Activated CD8-positive, alpha-beta memory T cell treated with anti-CD3 and anti-CD28 coated beads for 1 hour (primary cell): Measurements from ENCODE around the gene POC1A.

ENCODE experiments used
- DNase-seq, 2 donors: peaks; one replicate each; pipeline ENCODE4 v3.0.0-alpha.2; 2020; ENCODE audit warnings: low read depth in 1 of 2; ENCODE audit errors: extremely low read depth in 1 of 2

POC1A gene

DNA sequence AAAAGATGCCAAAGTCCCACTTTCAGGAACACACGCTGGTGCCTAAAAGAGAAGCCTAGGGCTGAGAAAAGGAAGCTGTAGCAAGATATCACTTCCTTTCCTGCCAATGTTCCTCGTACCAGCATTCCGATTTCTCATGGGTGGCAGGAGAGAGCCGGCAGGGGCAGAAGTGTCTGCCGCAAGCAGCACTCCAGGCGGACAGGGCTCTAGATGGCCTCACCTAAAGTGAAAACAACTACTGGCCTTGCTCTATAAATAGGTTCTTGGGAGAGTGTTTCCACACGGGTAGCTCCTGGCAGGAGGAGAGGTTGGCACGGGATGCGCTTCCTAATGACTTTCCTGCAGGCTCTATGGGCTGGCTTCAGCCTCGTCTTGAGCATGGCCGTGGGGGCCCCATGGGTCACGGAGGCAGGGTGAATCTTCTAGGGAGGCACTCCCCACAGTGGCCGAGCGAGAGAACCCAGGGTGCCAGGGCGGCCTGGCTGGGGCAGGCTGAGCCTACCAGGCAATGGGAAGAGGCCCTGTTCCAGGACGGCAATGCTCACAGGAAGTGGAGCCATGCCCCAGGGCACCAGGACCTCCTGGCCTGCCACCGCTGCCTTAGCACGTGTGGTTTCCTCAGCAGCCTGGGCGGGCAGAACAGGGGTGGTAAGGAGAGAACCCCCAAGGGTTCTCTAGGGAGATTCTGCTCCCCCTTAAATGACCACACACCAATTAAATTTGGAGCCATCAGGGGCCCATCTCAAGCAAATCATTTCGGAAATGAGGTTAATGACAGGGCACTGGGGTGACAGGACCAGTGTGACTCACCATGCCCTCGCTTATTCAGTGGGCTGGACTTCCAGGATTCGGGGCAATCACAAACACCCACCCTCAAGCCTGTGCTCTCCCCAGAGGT lies 83.2 kb downstream of the POC1A start:
- no peak for DNase-seq

DNA sequence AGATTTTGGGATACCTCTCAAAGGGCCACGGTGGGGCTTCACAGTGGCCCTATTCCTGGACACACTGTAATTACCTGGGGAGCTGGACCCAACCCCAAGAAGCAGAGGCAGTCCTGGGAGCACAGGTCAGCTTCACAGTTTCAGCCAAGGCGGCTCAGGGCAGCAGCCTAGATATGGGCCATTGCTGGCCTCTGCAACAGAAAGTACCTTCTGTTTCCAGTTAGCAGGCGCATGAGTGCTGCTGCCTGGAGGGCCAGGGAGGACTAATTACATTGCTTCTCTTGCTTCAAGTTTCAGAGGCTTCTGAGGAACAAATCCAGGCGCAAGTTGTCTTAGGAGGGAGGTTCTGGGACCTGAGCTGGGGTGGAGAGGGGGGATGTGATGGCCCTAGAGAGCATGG lies 84.4 kb downstream of the POC1A start:
- DNase-seq, result no peak

GRCh38 chr3:52069135-52069534 lies 85.1 kb downstream of the POC1A start:
- DNase-seq, result no peak

DNA sequence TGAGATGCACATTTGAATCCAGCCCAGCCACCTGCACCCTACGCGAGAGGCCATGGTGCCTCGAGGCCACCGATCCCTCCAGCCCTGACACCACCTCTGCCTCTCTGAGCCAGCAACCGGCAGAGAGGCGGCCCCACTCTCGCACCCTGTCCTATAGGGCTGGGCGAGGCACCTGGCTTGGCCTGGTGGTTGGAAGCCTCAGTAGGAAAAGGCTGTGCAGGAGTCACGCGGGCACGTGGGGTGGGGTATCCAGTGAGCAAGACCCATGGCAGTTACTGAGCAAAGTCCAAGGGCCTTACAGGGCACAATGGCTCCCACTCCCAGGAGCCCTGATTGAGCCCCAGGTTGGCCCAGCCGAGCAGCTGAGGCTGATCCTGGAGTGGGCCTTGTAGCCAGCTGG lies 85.5 kb downstream of the POC1A start:
- no peak for DNase-seq

- DNase-seq, result no peak
Measured at GRCh38 chr3:52068055-52068571, 86.1 kb downstream of the POC1A start.

GRCh38 chr3:52067526-52067925 lies 86.7 kb downstream of the POC1A start:
- no peak for DNase-seq

- no peak for DNase-seq
Measured at GRCh38 chr3:52067046-52067445, 87.2 kb downstream of the POC1A start.

DNA sequence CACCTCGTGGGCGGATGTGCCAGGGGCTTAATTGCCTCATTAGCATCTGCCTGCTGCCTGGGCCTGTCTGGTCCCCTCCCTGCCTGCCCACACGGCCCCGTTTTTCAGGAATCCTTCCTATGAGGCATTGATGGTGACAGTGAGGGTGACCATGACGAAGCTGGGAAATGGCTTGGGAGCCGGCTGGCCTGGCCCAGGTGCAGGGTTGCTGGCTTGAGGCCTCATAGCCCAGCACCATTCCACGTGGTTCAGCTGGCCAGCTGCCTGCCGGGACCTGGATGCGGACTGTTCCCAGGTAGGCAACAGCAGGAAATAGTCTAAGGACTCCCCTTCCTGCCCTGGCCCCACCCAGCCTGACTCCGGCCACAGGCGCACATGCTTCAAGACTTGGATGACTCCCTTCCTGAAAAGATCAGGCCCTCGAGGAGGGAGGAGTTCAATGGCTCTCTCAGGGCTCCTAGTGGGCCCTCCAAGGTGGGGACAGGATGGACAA lies 88.9 kb downstream of the POC1A start:
- no peak for DNase-seq

DNA sequence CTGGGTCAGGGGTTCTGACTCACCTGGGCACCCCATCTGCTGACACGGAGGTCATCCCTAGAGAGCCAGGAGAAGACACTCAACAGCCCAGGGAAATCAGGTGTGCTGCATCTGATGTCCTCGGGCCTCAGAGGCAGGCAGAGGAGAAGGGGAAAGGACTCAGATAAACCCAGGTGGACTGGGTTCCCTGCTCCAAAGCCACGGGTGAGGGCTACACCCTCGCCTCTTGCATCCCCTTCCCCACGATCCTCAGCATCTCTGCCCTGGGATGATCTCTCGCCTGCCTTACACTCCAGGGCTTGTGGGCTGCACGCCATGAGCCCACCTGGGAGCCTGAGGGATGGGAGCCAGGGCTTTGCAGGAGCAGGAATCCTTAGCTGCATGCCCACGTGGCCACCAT lies 89.7 kb downstream of the POC1A start:
- DNase-seq, result no peak

DNA sequence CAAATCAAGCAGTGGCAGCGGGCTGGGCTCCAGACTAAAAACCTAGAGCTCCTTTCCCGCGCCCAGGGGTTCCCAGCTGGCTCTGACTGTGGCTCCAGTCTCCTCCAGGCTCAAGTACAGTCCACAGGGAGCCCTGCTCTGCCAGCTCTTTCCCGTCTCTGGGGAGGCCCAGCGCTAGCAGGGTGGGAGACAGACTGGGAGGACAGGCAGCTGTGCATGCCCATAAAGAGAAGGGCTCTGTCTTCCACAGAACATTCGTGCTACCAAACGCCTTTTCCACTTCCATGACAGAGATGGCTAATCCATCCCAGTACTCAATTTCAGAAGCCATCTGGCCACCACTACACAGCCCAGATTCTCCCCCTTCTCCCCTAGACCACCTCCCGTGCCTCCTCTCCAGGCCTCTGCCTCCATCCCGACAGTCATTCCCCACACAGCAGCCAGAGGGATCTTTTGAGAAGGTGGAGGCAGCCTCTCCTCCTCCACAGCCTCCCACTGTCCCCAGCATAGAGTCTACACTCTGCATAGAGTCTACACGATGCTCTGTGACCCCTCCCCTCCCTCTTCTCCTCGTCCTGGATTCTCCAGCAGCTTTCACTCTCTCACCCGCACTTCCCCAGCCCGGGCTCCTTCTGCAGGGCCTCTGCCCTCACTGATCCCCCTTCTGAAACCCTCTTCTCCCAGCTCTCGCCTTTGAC lies 91.0 kb downstream of the POC1A start:
- no peak for DNase-seq

- DNase-seq, result no peak
Measured at GRCh38 chr3:52062505-52062904, 91.7 kb downstream of the POC1A start.

DNA sequence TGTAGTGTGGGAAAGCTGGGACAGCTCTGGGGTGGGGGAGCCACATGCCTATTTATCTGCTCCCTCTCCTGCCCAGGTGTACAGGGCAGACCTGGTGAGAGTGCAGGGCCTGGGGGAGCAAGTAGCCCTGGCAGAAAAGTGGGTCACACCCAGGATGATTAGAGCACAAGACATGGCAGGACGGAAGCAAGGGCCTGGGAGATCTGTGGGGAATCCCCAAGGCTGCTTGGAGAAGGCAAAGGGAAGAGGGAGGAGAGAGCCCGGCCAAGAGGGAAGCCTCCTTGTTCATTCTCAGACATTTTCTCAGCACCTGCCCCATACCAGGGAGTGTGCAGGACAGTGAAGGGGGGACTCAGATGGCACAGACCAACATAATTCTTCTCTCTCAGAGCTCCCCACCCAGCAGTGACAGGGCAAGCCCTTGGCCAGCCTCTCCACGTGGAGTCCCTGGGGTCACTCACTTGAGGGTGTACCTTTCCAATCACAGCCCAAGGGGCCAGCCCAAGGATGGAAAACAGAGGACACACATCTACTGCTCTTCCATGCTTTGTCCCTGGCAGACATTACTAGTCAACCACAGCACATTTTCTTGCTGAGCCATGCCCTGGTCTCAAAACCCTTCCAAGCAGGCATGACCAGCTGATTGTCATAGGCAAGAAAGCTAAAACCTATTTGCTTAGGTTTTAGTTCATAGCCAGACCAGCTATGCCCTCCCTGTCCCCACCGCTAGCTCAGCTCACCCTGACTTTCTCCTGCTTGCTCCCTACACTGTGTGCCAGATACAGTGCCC lies 92.9 kb downstream of the POC1A start:
- DNase-seq, result no peak

DNA sequence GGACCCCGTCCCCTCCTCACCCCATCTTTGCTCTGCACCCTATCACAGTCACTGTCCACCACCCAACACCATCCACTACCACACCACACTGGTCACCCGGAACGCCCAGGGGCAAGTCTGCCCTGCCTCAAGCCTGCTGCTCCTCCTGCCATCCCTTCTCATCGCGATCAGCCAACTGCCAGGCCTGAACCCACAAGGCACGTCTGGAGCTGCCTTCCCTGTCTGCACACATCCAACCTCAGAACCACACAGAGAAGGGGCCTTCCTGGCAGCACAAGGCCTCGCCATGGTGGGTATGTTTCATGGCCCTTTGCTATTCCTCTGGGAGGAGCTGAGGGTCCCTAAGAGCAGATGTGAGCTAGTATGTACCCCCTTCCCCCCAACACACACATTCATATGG lies 94.4 kb downstream of the POC1A start:
- DNase-seq, result no peak

GRCh38 chr3:52057812-52058495 lies 96.3 kb downstream of the POC1A start:
- no peak for DNase-seq

DNA sequence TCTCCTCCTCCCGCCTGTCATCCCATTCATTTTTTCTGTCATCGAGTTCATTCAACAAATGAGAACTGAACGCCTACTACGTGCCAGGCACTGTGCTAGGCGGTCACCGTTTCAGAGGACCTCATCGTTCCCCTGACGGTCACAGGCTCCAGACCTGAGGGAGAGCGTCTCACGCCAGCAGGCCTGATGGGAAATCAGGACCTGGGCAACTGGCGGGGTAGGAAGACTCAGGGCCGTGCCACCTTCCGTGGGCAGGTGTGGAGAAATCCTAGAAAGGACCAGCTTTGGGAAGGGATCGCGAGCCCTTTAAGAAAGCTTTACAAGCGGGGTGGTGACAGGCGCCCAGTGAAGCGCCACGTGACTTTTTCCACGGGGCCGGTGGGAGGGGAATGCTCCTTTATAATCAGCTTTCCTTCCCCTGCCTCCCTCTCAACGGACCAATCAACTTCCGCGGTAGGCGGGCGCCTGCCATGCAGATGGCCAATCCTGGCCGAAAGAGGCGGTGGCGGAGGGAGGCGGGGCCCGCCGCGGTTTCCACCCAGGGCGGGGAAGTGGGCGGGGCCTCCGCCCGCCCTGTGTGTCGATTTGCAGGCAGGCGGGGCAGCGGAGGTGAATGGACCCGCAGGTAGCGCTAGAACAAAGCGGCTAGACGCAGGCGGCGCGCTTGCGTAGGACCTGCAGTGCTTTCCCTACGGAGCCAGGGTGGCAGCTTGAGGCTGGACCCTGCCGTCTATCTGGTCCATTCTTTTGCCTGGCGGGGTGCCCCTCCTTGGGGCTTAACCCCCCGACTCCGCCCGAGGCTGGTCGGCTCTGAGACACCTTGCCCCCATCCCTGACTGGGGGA lies 97.0 kb downstream of the POC1A start:
- DNase-seq, result peak; percentile 98

DNA sequence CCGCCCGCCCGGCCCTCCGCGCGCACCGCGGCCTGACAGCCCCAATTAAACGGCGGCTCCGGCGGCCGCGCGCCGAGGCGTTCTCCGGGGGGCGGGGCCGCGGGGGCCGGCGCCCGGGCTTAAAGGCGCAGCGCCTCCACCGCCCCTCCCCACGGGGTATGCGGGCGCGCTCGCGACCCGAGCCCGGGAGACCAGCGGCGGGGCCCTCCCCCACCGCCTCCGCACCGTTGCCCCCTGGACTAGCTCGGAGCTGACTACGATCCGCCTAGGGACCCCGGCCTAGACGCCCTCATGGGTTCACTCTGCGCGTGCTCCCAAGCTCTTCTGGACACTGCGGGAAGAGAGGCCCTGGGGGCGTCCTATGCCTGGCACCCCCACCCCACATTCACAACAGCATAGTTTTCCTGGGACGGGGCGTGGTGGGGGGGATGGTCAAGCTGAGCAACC lies 97.7 kb downstream of the POC1A start, which contains the start of gene DUSP7:
DUSP7 (minus strand) TSS at position 51 of the 447 bp plus-strand sequence. CDS start 205 bp downstream, outside the sequence.
- peak in 1 of 2 donors; percentile 64 for DNase-seq

GRCh38 chr3:52055537-52056351 lies 98.5 kb downstream of the POC1A start:
- no peak for DNase-seq
